ENCODE measurements around the gene ZNF638. TPM values are rescaled to one million over a fixed set of nuclear protein-coding genes. Genes with fewer than 3 reads are reported as not detected.

Gene ZNF638
- total RNA-seq, 2 donors from 2014 or later: 196 to 208 TPM

DNA sequence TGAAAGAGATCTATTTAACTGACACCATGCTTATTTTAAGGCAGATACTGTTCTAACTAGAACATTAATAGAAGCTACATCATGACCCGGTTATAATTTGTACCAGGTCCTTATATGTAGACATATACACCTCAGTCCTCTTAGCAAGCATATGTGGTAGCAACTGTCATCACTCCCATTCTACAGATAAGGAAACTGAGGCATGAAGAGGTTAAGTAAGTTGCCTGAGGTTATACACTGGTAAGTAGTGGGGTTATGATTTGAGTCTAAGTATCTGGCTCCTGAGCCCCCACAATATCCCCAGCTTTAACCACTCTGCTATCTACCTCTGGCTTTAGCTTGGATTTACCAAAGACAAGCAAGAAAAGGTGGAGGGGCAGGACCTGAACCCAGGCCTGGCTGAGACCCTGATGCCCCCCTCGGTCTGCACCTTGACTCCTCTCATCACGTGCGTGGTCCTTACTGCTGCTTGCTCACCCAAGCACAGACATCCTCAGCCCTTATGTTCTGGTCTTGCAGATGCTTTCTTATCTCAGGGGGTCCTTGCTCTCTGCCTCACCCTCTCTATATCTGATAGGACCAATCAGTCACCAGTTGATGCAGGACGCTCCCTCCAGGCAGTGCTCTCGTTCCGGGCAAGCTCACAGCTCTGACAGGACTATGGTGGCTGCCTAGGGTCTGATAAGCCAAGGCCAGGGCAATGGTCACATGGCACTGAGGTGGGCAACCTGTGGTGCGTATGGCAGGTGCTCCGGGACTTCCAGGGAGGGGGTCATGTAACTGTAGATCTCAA is 125.7 kb downstream of the ZNF638 start:
- TF ChIP-seq, protein P1, sequence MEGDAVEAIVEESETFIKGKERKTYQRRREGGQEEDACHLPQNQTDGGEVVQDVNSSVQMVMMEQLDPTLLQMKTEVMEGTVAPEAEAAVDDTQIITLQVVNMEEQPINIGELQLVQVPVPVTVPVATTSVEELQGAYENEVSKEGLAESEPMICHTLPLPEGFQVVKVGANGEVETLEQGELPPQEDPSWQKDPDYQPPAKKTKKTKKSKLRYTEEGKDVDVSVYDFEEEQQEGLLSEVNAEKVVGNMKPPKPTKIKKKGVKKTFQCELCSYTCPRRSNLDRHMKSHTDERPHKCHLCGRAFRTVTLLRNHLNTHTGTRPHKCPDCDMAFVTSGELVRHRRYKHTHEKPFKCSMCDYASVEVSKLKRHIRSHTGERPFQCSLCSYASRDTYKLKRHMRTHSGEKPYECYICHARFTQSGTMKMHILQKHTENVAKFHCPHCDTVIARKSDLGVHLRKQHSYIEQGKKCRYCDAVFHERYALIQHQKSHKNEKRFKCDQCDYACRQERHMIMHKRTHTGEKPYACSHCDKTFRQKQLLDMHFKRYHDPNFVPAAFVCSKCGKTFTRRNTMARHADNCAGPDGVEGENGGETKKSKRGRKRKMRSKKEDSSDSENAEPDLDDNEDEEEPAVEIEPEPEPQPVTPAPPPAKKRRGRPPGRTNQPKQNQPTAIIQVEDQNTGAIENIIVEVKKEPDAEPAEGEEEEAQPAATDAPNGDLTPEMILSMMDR (conservative IDR thresholded peaks at IDR 0.05): no peak
- Histone ChIP-seq H3K4me3 (ENCODE audit: low read length) (no peak overlapping the region), H3K9me3 (ENCODE audit: control insufficient read depth, low read length) (no peaks in the 10 kb centered on the region), H3K27ac (ENCODE audit: low read depth, low read length) (no peak overlapping the region), H3K4me1 (ENCODE audit: control insufficient read depth, insufficient read depth, low read length) (peaks cover 3% of the 10 kb centered on the region), H3K9ac (ENCODE audit: extremely low read depth, low read length, poor library complexity, severe bottlenecking) (no peak overlapping the region), H3K27me3 (ENCODE audit: control insufficient read depth, insufficient read depth, low read length, poor library complexity, severe bottlenecking) (peaks cover 19% of the 10 kb centered on the region), H3K36me3 (ENCODE audit: control insufficient read depth, insufficient read depth, low read length) (no peaks in the 10 kb centered on the region)
- H3K27ac Mint-ChIP-seq: no peak overlapping the region
- 89 to 95% methylated on average over 4 to 9 of the region's 9 CpGs for WGBS, 2 experiments (ENCODE audit: insufficient coverage in 1 of 2, insufficient read length in 1 of 2)
- peaks cover 31% of the 10 kb centered on the region for H3K4me1 Mint-ChIP-seq
- no peaks in the 10 kb centered on the region for H3K9me3 Mint-ChIP-seq
- DNase-seq: no peak
- no peak overlapping the region for H3K4me3 Mint-ChIP-seq
- H3K27me3 Mint-ChIP-seq (ENCODE audit: insufficient read depth): peaks cover 47% of the 10 kb centered on the region
- H3K36me3 Mint-ChIP-seq (ENCODE audit: low read depth): no peaks in the 10 kb centered on the region

DNA sequence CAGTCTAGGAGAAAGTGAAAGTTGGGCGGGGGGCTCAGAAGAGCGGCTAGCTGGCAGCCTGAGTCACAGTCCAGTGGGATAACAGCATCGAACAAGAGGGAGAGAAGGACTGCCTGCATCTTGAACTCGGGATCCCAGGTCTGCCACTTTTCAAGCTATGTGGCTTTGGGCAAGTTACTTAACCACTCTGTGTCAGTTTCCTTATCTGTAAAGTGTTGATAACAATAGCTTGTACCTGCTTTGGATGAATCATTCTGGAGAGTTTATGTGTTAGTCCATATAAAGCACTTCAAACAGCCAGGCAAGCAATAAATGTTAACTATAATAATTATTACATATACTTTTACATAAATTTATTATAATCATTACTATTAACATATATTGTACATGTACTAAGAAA is 126.3 kb downstream of the ZNF638 start:
- H3K9me3 Mint-ChIP-seq: no peaks in the 10 kb centered on the region
- H3K4me3 Mint-ChIP-seq: no peak overlapping the region
- H3K9me3 ChIP-seq (ENCODE audit: control insufficient read depth, low read length): no peaks in the 10 kb centered on the region
- H3K27ac ChIP-seq (ENCODE audit: low read depth, low read length): no peak overlapping the region
- H3K4me1 Mint-ChIP-seq: peaks cover 31% of the 10 kb centered on the region
- no peak overlapping the region for H3K4me3 ChIP-seq (ENCODE audit: low read length)
- DNase-seq: no peak
- H3K9ac ChIP-seq (ENCODE audit: extremely low read depth, low read length, poor library complexity, severe bottlenecking): no peak overlapping the region
- no peak overlapping the region for H3K27ac Mint-ChIP-seq
- WGBS, 2 experiments (ENCODE audit: insufficient coverage in 1 of 2, insufficient read length in 1 of 2): 87 to 89% methylated on average over 3 to 4 of the region's 4 CpGs
- no peaks in the 10 kb centered on the region for H3K36me3 ChIP-seq (ENCODE audit: control insufficient read depth, insufficient read depth, low read length)
- H3K4me1 ChIP-seq (ENCODE audit: control insufficient read depth, insufficient read depth, low read length): peaks cover 3% of the 10 kb centered on the region
- H3K27me3 ChIP-seq (ENCODE audit: control insufficient read depth, insufficient read depth, low read length, poor library complexity, severe bottlenecking): peaks cover 17% of the 10 kb centered on the region
- H3K27me3 Mint-ChIP-seq (ENCODE audit: insufficient read depth): peaks cover 43% of the 10 kb centered on the region
- TF ChIP-seq, protein P1 (conservative IDR thresholded peaks at IDR 0.05): no peak
- H3K36me3 Mint-ChIP-seq (ENCODE audit: low read depth): no peaks in the 10 kb centered on the region

DNA sequence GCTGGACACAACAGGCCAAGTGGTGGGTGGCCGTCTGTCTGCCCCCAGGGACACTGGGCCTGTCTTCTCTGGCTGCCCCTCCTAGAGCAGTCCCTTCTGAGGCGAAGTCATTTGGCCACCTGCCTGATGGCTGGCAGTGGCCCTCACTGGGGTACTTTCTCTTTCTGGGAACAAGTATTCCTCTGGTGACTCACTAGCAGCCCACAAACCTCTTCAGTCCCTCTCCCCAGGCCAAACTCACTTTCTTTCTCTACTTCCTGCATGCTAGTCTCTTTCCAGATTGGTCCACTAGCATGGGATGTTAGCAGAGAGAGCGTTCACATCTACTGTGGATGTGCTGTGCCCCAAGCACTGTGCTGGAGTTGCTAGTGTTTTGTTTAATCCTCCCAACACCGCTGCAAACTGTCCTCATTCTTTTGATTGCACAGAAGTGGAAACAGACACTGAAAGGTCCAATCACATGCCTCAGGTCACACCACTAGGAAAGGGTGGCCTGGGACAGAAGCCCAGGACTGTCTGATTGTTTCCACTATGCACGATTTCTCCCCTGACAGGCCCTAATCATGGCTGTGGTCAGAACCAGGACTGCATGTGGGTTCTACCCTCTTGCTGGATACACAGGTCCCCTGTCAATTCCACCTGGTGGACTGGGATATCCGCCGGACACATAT is 127.0 kb downstream of the ZNF638 start:
- Histone ChIP-seq H3K4me1 (ENCODE audit: control insufficient read depth, insufficient read depth, low read length) (peaks cover 3% of the 10 kb centered on the region), H3K9me3 (ENCODE audit: control insufficient read depth, low read length) (no peaks in the 10 kb centered on the region), H3K36me3 (ENCODE audit: control insufficient read depth, insufficient read depth, low read length) (no peaks in the 10 kb centered on the region), H3K27ac (ENCODE audit: low read depth, low read length) (no peak overlapping the region), H3K9ac (ENCODE audit: extremely low read depth, low read length, poor library complexity, severe bottlenecking) (no peak overlapping the region), H3K4me3 (ENCODE audit: low read length) (no peak overlapping the region), H3K27me3 (ENCODE audit: control insufficient read depth, insufficient read depth, low read length, poor library complexity, severe bottlenecking) (peaks cover 14% of the 10 kb centered on the region)
- Mint-ChIP-seq H3K9me3 (no peaks in the 10 kb centered on the region), H3K36me3 (ENCODE audit: low read depth) (no peaks in the 10 kb centered on the region), H3K27me3 (ENCODE audit: insufficient read depth) (peaks cover 40% of the 10 kb centered on the region), H3K4me1 (peaks cover 31% of the 10 kb centered on the region), H3K27ac (no peak overlapping the region), H3K4me3 (no peak overlapping the region)
- TF ChIP-seq, protein P1 (conservative IDR thresholded peaks at IDR 0.05): no peak
- 85 to 91% methylated on average over 5 to 7 of the region's 7 CpGs for WGBS, 2 experiments (ENCODE audit: insufficient coverage in 1 of 2, insufficient read length in 1 of 2)
- no peak for DNase-seq
